ENCODE measurements around the gene SCD. TPM values are rescaled to one million over a fixed set of nuclear protein-coding genes. Genes with fewer than 3 reads are reported as not detected.
A peak's percentile ranks its signal among the peaks of the same experiment; 100 is the strongest.

The SCD gene
- total and polyA plus RNA-seq, 2 of the 13 experiments (the other 11 are each of a cell fraction or from before 2014, with no cell fraction given): 492 to 512 TPM

- TF ChIP-seq ZNF556 (CRISPR knock-in tag; IDR thresholded peaks at IDR 0.05; ENCODE audit: borderline replicate concordance) (no peak), ZNF232 (CRISPR knock-in tag; IDR thresholded peaks at IDR 0.05; ENCODE audit: borderline replicate concordance) (no peak), JDP2 (CRISPR knock-in tag; IDR thresholded peaks at IDR 0.05; ENCODE audit: borderline replicate concordance) (no peak), THRA (CRISPR knock-in tag; IDR thresholded peaks at IDR 0.05; ENCODE audit: borderline replicate concordance) (peak; percentile 10; the same call in 1 of the 2 replicates), ZNF407 (CRISPR knock-in tag; IDR thresholded peaks at IDR 0.05; ENCODE audit: not compliant biosample characterization) (no peak), ZFYVE20 (CRISPR knock-in tag; IDR thresholded peaks at IDR 0.05; ENCODE audit: borderline replicate concordance, low read depth) (no peak), KDM3A (CRISPR knock-in tag; IDR thresholded peaks at IDR 0.05; ENCODE audit: low read depth) (no peak), WIZ (CRISPR knock-in tag; IDR thresholded peaks at IDR 0.05) (no peak), GTF3A (CRISPR knock-in tag; conservative IDR thresholded peaks at IDR 0.05) (no peak), ZEB1 (IDR thresholded peaks at IDR 0.05; ENCODE audit: insufficient replicate concordance, low read depth) (peak; percentile 63), PHF5A (CRISPR knock-in tag; IDR thresholded peaks at IDR 0.05; ENCODE audit: low read depth, unreplicated experiment) (no peak), BORCS8-MEF2B (CRISPR knock-in tag; IDR thresholded peaks at IDR 0.05) (no peak; the same call in 1 of the 2 replicates), CCDC6 (CRISPR knock-in tag; IDR thresholded peaks at IDR 0.05) (no peak), TEAD3 (CRISPR knock-in tag; optimal IDR thresholded peaks at IDR 0.05; ENCODE audit: borderline replicate concordance) (no peak), RFXANK (CRISPR knock-in tag; IDR thresholded peaks at IDR 0.05) (no peak), ZSCAN12 (CRISPR knock-in tag; IDR thresholded peaks at IDR 0.05) (no peak), TAF1 (CRISPR knock-in tag; IDR thresholded peaks at IDR 0.05) (no peak), KAT7 (CRISPR knock-in tag; IDR thresholded peaks at IDR 0.05; ENCODE audit: borderline replicate concordance) (no peak), ZNF501 (CRISPR knock-in tag; IDR thresholded peaks at IDR 0.05) (0 out of 2 replicates have a peak, but pooled peaks have one; percentile 40), ZNF362 (CRISPR knock-in tag; IDR thresholded peaks at IDR 0.05; ENCODE audit: borderline replicate concordance) (no peak)
Measured at GRCh38 chr10:100364735-100365391, 17.8 kb downstream of the SCD start (continued).
